HG03039 (cell line): ENCODE data around the gene METTL1.

ENCODE experiments used
- ATAC-seq: cut with Tn5 transposase; IDR thresholded peaks from one replicate; pipeline ENCODE4 v1.9.1; 2021; ENCODE audit warnings: mild to moderate bottlenecking, moderate library complexity; ENCODE audit not compliant: unreplicated experiment

METTL1 gene

GRCh38 chr12:57755454-57756372 is 16.2 kb downstream of the METTL1 start:
- ATAC-seq, result no peak

- no peak for ATAC-seq
Observed at GRCh38 chr12:57755194-57755453, 16.8 kb downstream of the METTL1 start.

GRCh38 chr12:57754411-57755193 is 17.3 kb downstream of the METTL1 start, which contains the start of gene MARCHF9:
TSS of gene MARCHF9 (plus strand) at chr12:57755103. CDS start at chr12:57755529, 426 bp downstream.
- peak; percentile 29 for ATAC-seq

- ATAC-seq, result no peak
Observed at GRCh38 chr12:57753756-57754337, 18.1 kb downstream of the METTL1 start.

- ATAC-seq, result no peak
Observed at GRCh38 chr12:57752668-57753000, 19.3 kb downstream of the METTL1 start.

GRCh38 chr12:57751788-57752667 is 19.9 kb downstream of the METTL1 start, which contains the start of gene CDK4:
TSS of gene CDK4 (minus strand) at chr12:57752310. CDS start at chr12:57751717, 593 bp downstream.
- ATAC-seq, result peak; percentile 70

GRCh38 chr12:57751432-57751787 is 20.5 kb downstream of the METTL1 start:
- no peak for ATAC-seq

GRCh38 chr12:57750561-57751431 is 21.1 kb downstream of the METTL1 start:
- ATAC-seq, result no peak

GRCh38 chr12:57749061-57749460 is 22.8 kb downstream of the METTL1 start:
- no peak for ATAC-seq

GRCh38 chr12:57746025-57746424 is 25.9 kb downstream of the METTL1 start:
- ATAC-seq, result no peak

- ATAC-seq, result no peak
Observed at GRCh38 chr12:57745485-57745881, 26.4 kb downstream of the METTL1 start.

- ATAC-seq, result peak; percentile 81
Observed at GRCh38 chr12:57744777-57745484, 27.0 kb downstream of the METTL1 start, which contains the start of gene TSPAN31. TSS of gene TSPAN31 (plus strand) at chr12:57745039. CDS start at chr12:57745155, 116 bp downstream.

GRCh38 chr12:57744194-57744776 is 27.6 kb downstream of the METTL1 start:
- ATAC-seq, result peak; percentile 30

GRCh38 chr12:57743769-57744168 is 28.1 kb downstream of the METTL1 start:
- ATAC-seq, result no peak

- peak; percentile 46 for ATAC-seq
Observed at GRCh38 chr12:57741844-57742738, 29.8 kb downstream of the METTL1 start.

GRCh38 chr12:57741413-57741789 is 30.5 kb downstream of the METTL1 start:
- no peak for ATAC-seq

GRCh38 chr12:57740656-57741412 is 31.1 kb downstream of the METTL1 start:
- ATAC-seq, result no peak
